ENCODE data around the gene TMEM139.

The TMEM139 gene

DNA sequence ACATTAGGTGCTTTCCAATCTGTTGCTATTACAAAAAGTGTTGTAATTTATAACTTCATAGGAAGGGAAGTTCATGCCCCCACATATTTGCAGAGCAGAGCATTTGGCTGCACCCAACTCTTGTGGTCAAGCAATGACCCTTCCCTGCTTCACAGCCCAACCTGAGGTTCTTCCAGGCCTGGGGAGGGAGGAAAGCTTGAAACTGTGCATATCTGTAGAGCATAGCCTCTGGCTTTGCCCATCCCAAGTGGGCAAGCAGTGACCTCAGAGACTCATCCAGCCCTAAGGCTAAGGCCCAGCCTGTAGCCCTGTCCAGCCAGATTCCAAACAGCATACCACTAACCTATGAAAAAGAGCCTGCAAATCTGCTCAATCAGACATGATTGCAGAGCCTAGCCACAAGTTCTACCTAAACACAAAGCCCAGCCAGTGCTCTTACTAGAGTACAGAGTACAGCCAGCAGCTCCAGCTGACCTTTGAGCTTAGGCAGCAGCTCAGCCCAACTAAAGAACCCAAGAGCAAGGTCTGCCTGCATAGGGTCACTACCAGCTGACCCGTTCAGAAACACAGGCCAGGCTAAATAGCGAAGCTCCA, 35.9 kb upstream of the TMEM139 start:
- no peak overlapping the region for H3K9ac ChIP-seq (ENCODE audit: low read depth, low read length)
- H4K20me1 ChIP-seq (ENCODE audit: insufficient read depth, low read length) = no peaks in the 10 kb centered on the region
- no peak for ATAC-seq (ENCODE audit: insufficient read depth, low read depth)
- H3K27me3 ChIP-seq (ENCODE audit: insufficient read depth, low read length, poor library complexity) = no peaks in the 10 kb centered on the region
- TF ChIP-seq, protein P1, sequence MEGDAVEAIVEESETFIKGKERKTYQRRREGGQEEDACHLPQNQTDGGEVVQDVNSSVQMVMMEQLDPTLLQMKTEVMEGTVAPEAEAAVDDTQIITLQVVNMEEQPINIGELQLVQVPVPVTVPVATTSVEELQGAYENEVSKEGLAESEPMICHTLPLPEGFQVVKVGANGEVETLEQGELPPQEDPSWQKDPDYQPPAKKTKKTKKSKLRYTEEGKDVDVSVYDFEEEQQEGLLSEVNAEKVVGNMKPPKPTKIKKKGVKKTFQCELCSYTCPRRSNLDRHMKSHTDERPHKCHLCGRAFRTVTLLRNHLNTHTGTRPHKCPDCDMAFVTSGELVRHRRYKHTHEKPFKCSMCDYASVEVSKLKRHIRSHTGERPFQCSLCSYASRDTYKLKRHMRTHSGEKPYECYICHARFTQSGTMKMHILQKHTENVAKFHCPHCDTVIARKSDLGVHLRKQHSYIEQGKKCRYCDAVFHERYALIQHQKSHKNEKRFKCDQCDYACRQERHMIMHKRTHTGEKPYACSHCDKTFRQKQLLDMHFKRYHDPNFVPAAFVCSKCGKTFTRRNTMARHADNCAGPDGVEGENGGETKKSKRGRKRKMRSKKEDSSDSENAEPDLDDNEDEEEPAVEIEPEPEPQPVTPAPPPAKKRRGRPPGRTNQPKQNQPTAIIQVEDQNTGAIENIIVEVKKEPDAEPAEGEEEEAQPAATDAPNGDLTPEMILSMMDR (IDR thresholded peaks at IDR 0.05; ENCODE audit: borderline replicate concordance, extremely low read depth, low read length, poor library complexity, severe bottlenecking) = no peak
- TF ChIP-seq EZH2 (IDR thresholded peaks at IDR 0.05; ENCODE audit: borderline replicate concordance, low read depth, low read length, severe bottlenecking) = no peak
- H3K4me2 ChIP-seq (ENCODE audit: insufficient read depth, low read length) = no peak overlapping the region
- no peak overlapping the region for H3K27ac ChIP-seq (ENCODE audit: low read length)
- H3K9me3 ChIP-seq (ENCODE audit: insufficient read depth, low read length, severe bottlenecking) = no peaks in the 10 kb centered on the region
- peaks cover 34% of the 10 kb centered on the region for H3K4me1 ChIP-seq (ENCODE audit: insufficient read depth, low read length)
- H3K4me3 ChIP-seq (ENCODE audit: low read depth in 1 of 2, low read length in 2 of 2) = no peak overlapping the region
- H3K36me3 ChIP-seq (ENCODE audit: insufficient read depth, low read length) = no peaks in the 10 kb centered on the region
- H2AFZ ChIP-seq (ENCODE audit: low read depth, low read length) = no peak overlapping the region
- H3K79me2 ChIP-seq (ENCODE audit: insufficient read depth, low read length) = no peaks in the 10 kb centered on the region
- DNase-seq = no peak

DNA sequence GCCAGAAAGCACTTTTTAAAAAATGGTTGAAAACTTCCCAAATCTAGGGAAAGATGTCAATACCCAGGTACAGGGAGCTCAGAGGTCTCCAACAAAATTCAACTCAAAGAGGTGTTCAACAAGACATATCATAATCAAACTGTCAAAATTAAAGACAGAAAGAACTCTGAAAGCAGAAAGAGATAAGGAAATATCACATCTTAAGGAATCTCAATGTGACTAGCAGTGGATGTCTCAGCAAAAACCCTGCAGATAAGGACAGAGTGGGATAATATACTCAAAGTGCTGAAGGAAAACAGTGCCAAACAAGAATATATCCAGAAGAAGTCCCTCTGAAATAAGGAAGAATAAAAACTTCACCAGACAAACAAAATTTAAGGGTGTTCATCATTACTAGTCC, 34.6 kb upstream of the TMEM139 start:
- no peak overlapping the region for H2AFZ ChIP-seq (ENCODE audit: low read depth, low read length)
- no peak for DNase-seq

DNA sequence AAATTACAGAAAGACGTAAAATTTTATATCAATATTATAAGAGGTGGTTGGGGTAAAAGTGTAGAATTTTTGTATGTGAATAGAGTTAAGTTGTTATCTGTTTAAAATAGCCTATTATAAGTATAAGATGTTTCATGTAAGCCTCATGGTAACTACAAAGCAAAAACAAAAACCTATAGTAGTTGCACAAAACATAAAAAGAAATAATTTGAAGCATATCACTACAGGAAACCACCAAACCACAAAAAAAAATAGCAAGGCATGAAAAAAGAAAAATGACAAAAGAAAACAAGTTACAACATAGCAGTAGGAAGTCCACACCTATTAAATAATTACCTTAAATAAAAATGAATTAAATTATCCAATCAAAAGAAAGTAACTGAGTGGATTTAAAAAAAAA, 33.9 kb upstream of the TMEM139 start:
- Histone ChIP-seq H3K4me2 (ENCODE audit: insufficient read depth, low read length) (0 out of 2 replicates have a peak overlapping the region, but pooled peaks have one; percentile 5), H2AFZ (ENCODE audit: low read depth, low read length) (no peak overlapping the region), H3K4me1 (ENCODE audit: insufficient read depth, low read length) (peaks cover 45% of the 10 kb centered on the region), H3K4me3 (ENCODE audit: low read depth in 1 of 2, low read length in 2 of 2) (no peak overlapping the region), H3K36me3 (ENCODE audit: insufficient read depth, low read length) (no peaks in the 10 kb centered on the region), H3K79me2 (ENCODE audit: insufficient read depth, low read length) (no peaks in the 10 kb centered on the region), H3K9ac (ENCODE audit: low read depth, low read length) (no peak overlapping the region), H3K9me3 (ENCODE audit: insufficient read depth, low read length, severe bottlenecking) (no peaks in the 10 kb centered on the region), H3K27ac (ENCODE audit: low read length) (no peak overlapping the region), H3K27me3 (ENCODE audit: insufficient read depth, low read length, poor library complexity) (no peaks in the 10 kb centered on the region), H4K20me1 (ENCODE audit: insufficient read depth, low read length) (no peaks in the 10 kb centered on the region)
- peak; percentile 84 for ATAC-seq (ENCODE audit: insufficient read depth, low read depth)
- TF ChIP-seq, protein P1 (IDR thresholded peaks at IDR 0.05; ENCODE audit: borderline replicate concordance, extremely low read depth, low read length, poor library complexity, severe bottlenecking) = no peak
- no peak for TF ChIP-seq EZH2 (IDR thresholded peaks at IDR 0.05; ENCODE audit: borderline replicate concordance, low read depth, low read length, severe bottlenecking)
- no peak for DNase-seq

More for the DNA sequence above, 34.6 kb upstream of the TMEM139 start:
- Histone ChIP-seq H3K27me3 (ENCODE audit: insufficient read depth, low read length, poor library complexity) (no peaks in the 10 kb centered on the region), H3K9me3 (ENCODE audit: insufficient read depth, low read length, severe bottlenecking) (no peaks in the 10 kb centered on the region), H3K9ac (ENCODE audit: low read depth, low read length) (no peak overlapping the region), H3K4me3 (ENCODE audit: low read depth in 1 of 2, low read length in 2 of 2) (no peak overlapping the region), H4K20me1 (ENCODE audit: insufficient read depth, low read length) (no peaks in the 10 kb centered on the region), H3K4me2 (ENCODE audit: insufficient read depth, low read length) (0 out of 2 replicates have a peak overlapping the region, but pooled peaks have one; percentile 5), H3K4me1 (ENCODE audit: insufficient read depth, low read length) (peaks cover 39% of the 10 kb centered on the region), H3K36me3 (ENCODE audit: insufficient read depth, low read length) (no peaks in the 10 kb centered on the region), H3K27ac (ENCODE audit: low read length) (0 out of 2 replicates have a peak overlapping the region, but pooled peaks have one; percentile 8), H3K79me2 (ENCODE audit: insufficient read depth, low read length) (no peaks in the 10 kb centered on the region)
- TF ChIP-seq EZH2 (IDR thresholded peaks at IDR 0.05; ENCODE audit: borderline replicate concordance, low read depth, low read length, severe bottlenecking) = no peak
- TF ChIP-seq, protein P1 (IDR thresholded peaks at IDR 0.05; ENCODE audit: borderline replicate concordance, extremely low read depth, low read length, poor library complexity, severe bottlenecking) = no peak
- ATAC-seq (ENCODE audit: insufficient read depth, low read depth) = no peak
